Activated CD8-positive, alpha-beta memory T cell treated with anti-CD3 and anti-CD28 coated beads, Interleukin-2, amount 50 U/mL, for 24 hours (primary cell): ENCODE results near the gene AOPEP.
"Not testable (repeated sequence)": the region's sequence is repeated elsewhere in the genome, so short reads cannot be mapped to it uniquely, and the experiment has no call there.

Source experiments
- DNase-seq: peaks from one replicate; pipeline ENCODE4 v3.0.0-alpha.2; 2020; ENCODE audit errors: extremely low read depth

AOPEP gene

GRCh38 chr9:94869415-94869843 is 142.9 kb downstream of the AOPEP start:
- DNase-seq = no peak

- DNase-seq = no peak
These were observed 143.9 kb downstream of the AOPEP start for GRCh38 chr9:94870465-94870792.

GRCh38 chr9:94870793-94871558 is 144.5 kb downstream of the AOPEP start:
- DNase-seq = no peak

DNA sequence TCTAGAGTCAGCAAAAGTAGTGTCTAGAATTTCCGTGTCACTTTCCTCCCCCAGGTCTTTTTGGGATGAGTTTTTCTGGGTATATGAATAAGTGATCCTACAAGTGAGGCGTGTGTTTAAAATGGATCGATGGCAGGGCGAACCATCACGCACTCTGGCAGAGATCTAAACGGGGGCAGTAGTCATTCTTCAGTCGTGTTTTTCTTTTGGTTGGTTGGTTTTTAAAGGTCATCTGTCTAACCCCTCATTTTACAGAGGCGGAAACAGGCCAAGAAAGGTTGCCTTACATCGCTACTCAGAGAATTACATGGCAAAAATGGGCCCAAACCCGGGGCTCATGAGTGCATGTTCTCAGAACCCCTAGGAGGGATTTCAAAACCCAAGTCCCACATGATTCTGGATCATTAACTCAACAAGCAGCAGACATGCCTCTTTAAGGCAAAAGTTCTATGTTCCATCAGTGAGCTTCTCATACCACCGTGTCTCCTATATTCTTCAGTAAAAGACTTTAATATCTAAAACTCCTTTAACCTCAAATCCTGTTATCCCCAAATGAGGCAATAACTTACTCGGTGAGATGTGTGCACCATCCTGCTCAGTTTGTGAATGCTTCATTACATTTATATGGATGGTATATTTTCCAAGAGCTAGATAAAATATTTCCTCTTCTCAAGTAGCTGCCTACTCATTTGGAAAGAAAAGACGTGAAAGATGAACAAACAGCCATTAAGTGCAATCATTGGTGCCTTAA is 145.8 kb downstream of the AOPEP start:
- no peak for DNase-seq

DNA sequence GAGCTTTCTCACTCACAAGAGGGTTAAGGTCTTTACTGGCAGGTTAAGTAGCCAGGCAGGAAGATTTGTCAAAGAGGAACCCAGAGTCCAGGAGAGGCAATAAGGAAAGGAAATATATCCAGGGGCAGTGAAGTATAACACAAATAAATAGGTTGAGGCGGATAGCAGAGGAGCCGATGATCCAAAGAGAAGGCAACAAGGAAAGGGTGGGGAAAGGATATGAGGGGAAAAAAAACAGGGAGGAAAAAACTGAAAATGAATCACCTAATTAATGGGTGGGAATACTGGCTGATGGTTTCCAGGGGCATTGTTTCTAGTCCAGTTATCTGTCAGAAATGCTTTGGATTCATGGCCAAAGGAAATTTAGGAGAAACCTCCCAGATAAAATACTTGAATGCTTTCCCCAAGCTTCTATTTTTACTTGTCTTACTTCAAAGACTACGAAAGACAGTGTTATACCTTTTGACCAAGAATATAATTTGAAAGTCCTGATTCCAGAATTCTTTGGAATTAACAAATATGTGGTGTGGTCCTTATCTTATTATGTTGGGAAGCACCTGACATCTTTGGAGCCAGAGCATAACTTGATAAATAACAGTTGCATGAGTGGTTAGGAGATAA is 146.5 kb downstream of the AOPEP start:
- DNase-seq = no peak

- DNase-seq = no peak
These were observed 147.8 kb downstream of the AOPEP start for GRCh38 chr9:94874316-94874715.

DNA sequence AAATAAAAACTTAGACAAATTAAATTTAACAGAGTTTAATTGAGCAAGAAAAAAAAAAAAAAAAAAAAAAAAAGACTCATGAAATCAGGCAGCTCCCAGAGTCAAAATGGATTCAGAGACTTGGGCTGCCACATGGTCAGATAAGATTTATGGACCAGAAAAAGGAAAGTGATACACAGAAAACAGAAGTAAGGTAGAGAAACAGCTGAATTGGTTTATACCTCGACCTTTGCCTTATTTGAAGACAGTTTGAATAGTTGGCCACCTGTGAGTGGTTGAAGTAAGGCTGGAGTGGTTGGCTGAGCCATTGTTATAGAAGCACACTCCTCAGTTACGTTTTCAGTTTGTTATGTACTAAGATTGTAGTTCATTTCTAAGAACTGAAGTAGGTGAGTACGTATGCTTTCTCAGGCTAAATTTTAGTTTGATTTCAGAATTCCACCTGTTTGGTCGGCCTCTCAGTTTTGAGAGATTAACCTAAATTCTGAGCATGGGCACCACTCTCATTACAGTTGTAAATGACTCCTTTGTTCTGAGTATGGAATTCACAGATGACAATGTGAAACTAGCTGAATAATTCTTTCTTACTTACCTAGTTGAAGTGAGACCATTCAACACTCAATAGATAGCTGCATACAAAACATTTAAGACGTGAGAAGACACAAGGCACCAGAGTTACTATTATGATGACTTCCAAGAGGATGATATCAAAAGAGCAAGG is 149.0 kb downstream of the AOPEP start:
- no peak for DNase-seq

DNA sequence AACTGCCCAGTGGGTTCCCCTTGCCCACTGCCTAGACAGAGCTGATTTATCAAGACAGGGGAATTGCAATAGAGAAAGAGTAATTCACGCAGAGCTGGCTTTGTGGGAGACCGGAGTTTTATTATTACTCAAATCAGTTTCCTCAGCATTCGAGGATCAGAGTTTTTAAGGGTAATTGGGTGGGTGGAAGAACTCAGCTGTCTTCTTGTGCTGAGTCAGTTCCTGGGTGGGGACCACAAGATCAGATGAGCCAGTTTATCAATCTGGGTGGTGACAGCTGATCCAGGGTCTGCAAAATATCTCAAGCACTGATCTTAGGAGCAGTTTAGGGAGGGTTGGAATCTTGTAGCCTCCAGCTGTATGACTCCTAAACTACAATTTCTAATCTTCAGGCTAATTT is 152.3 kb downstream of the AOPEP start:
- not testable (repeated sequence) for DNase-seq

DNA sequence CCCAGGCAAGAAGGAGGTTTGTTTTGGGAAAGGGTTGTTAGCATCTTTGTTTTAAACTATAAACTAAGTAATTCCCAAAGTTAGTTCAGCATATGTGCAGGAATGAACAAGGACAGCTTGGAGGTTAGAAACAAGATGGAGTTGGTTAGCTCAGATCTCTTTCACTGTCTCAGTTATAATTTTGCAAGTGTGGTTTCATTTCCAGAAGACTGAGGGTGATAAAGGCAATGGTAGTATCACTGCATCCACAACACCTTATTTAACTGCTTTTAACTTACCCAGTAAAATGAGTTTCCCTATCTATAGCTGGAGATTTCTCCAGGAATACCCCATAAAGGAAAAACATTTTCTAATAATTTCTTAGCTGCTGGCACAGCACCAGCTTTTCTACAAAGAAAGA is 152.7 kb downstream of the AOPEP start:
- DNase-seq = no peak

DNA sequence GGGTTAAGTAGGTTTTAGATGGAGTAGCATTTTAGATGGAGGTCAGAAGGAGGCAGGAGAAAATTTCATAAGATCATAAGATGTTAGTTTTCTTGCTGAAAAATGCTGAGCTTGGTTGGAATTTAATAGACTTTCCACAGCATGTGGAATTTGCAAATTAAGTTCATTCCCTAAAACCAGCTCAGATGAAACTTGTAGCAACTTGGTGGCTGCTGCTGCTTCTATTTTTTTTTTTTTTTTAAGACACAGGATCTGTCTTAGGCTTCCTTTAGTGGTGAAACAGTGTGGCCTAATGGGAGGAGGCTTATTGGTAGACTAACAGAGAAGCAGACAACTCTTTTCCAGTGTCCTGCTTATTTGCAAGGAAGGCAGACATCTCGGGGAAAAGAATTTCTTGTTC is 154.5 kb downstream of the AOPEP start:
- DNase-seq = no peak

GRCh38 chr9:94881454-94881853 is 155.0 kb downstream of the AOPEP start:
- no peak for DNase-seq

DNA sequence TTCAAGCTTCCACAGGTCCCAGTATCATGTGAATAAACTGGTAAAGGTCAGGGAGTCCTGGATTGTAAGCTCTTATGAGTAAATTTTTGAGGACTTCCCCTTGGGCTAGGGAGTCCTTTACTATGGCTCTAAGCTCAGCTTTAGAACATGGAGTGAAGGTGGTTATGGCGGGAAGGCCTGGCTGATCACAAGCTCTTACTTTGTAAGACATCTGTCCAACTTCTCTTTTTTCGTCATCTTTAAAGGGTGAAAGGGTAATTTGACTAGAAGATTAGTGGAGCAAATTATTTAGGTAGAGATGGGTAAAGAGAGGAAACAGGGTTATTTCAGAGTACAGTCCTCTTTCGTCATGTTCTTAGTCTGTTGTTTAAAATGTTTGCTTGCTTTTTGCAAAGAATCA is 155.4 kb downstream of the AOPEP start:
- no peak for DNase-seq

- no peak for DNase-seq
These were observed 156.6 kb downstream of the AOPEP start for GRCh38 chr9:94882966-94883641.

DNA sequence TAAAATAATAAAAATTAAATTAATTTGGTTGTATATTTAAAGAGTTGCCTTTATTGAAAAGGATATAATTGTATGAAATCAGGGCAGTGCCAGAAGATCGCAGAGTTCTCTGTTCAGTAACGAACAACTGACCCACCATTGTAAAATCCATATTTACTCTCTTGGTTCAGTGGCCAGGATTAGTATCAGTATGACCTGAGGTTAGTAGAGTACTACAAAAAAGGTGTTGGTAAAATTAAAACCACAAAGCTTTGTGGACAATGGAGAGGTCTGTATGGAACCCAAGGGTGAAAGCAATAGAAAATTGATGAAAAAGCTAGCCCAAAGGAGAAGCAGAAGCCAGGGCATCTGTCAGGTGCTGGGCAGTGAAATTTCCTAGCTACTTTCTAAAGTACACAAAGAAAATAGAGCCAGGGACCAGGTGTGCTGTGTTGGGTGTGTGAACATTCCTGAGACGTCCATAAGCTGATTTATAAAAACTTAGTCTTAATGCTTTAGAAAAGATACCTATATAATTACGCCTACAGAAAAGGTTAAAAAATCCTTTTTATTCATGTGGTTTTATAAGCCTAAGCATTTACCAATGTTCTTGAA is 159.5 kb downstream of the AOPEP start:
- no peak for DNase-seq

DNA sequence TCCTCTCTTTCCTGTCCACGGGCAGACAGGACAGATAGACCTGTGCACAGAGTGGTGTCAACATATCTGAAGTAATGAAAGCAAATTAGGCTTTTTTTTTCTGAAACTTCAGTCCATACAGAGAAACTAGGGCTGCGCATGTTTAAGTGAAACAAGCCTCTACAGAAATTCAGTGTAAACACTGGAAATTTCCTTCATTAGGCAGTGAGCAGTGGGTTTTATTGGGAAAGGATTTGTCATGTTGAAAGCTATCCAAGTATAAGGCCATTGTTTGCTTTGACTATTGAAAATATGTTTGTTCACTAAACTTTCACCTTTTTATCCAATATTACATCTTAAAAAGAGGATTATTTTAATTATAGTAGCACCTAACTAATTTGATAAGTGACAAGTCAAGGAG is 161.2 kb downstream of the AOPEP start:
- DNase-seq = no peak

- DNase-seq = no peak
These were observed 162.3 kb downstream of the AOPEP start for GRCh38 chr9:94888775-94889174.

DNA sequence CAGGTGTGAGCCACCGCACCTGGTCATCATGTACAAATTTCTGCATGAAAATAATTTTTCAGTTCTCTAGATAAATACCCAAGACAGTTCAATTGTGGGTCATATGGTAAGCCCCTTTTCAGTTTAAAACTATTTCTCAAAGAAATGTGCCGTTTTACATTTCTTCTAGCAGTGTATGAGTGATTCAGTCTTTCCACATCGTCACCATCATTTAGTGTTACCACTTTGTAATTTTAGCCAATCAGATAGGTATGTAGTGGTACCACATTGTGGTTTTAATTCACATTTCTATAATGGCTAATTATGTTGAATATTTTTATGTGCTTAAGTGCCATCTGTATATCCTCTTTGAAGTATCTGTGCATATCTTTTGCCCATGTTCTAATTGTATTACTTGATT is 163.1 kb downstream of the AOPEP start:
- DNase-seq = no peak

- no peak for DNase-seq
These were observed 164.7 kb downstream of the AOPEP start for GRCh38 chr9:94891183-94891582.

- DNase-seq = no peak
These were observed 166.2 kb downstream of the AOPEP start for GRCh38 chr9:94892675-94893074.

DNA sequence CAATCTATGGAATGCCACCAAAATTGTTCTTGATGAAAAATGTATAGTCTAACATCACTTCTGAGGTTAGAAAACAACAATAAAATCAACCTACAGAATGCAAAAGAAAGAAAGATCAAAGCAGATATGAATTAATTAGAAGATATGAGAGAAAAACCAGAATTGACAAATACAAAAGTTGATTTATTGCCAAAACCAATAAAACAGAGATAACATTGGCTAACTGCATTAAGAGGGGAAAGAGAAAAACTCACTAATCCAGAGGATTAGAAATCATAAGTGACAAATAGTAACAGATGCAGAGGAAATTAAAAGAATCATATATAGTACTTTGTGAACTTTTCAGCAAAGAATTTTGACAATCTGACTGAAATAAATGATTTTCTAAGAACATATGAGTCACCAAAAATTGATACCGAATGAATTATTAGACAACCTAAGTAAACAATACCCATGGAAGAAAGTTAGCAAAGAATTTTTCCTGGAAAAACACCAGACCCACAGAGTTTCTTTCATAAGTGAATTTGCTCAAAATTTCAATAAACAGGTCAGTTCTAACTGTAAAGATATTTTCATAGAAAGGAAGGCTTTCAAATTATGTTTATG is 167.7 kb downstream of the AOPEP start:
- no peak for DNase-seq

- DNase-seq = no peak
These were observed 169.2 kb downstream of the AOPEP start for GRCh38 chr9:94895668-94896067.
